HEK293T (cell line): ENCODE data around the gene VMP1.
"Not testable (repeated sequence)": the region's sequence is repeated elsewhere in the genome, so short reads cannot be mapped to it uniquely, and the experiment has no call there.

Experiments
- ARNT ChIP-seq: fragments of 450-650 bp; IDR thresholded peaks from 2 replicates; pipeline ENCODE4 v1.6.1; 2017; ENCODE audit warnings: mild to moderate bottlenecking
- BHLHE40 ChIP-seq: fragments of 450-650 bp; IDR thresholded peaks from 2 replicates; pipeline ENCODE4 v1.6.1; 2016; ENCODE audit warnings: mild to moderate bottlenecking, moderate library complexity, borderline replicate concordance
- ELF4 ChIP-seq: fragments of 450-650 bp; IDR thresholded peaks from 2 replicates; pipeline ENCODE4 v1.6.1; 2017; ENCODE audit warnings: antibody characterized with exemption
- FOXK2 ChIP-seq: fragments of 450-650 bp; IDR thresholded peaks from 2 replicates; pipeline ENCODE4 v1.6.1; 2016; ENCODE audit warnings: mild to moderate bottlenecking
- FOXM1 ChIP-seq: fragments of 450-650 bp; IDR thresholded peaks from 2 replicates; pipeline ENCODE4 v1.6.1; 2017; ENCODE audit warnings: mild to moderate bottlenecking, borderline replicate concordance
- NFRKB ChIP-seq: fragments of 450-650 bp; IDR thresholded peaks from 2 replicates; pipeline ENCODE4 v1.6.1; 2016; ENCODE audit warnings: mild to moderate bottlenecking, moderate library complexity
- SP1 ChIP-seq: fragments of 450-650 bp; IDR thresholded peaks from 2 replicates; pipeline ENCODE4 v1.6.1; 2017
- TARDBP ChIP-seq: fragments of 450-650 bp; IDR thresholded peaks from 2 replicates; pipeline ENCODE4 v1.6.1; 2016
- TF ChIP-seq, protein P1 (sequence below): fragments of 450-650 bp; IDR thresholded peaks from 2 replicates; pipeline ENCODE4 v1.6.1; 2016

DNA sequence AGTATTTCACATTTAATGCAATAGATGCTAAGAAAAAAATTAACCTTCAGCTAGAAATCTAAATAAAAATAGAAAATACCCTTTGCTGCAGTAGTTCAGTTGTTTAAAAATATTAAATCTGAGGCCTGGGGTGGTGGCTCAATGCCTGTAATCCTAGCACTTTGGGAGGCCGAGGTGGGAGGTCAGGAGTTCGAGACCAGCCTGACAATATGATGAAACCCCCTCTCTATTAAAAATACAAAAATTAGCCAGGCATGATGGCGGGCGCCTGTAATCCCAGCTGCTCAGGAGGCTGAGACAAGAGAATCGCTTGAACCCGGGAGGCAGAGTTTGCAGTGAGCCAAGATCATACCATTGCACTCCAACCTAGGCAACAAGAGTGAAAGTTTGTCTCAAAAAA is 98.9 kb downstream of the VMP1 start:
- not testable (repeated sequence) for TF ChIP-seq NFRKB, ELF4, FOXK2, BHLHE40, TARDBP, FOXM1, SP1, ARNT
- TF ChIP-seq, protein P1, sequence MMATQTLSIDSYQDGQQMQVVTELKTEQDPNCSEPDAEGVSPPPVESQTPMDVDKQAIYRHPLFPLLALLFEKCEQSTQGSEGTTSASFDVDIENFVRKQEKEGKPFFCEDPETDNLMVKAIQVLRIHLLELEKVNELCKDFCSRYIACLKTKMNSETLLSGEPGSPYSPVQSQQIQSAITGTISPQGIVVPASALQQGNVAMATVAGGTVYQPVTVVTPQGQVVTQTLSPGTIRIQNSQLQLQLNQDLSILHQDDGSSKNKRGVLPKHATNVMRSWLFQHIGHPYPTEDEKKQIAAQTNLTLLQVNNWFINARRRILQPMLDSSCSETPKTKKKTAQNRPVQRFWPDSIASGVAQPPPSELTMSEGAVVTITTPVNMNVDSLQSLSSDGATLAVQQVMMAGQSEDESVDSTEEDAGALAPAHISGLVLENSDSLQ = not testable (repeated sequence)
